Body of pancreas (tissue), 4 donors: ENCODE measurements around the gene CDHR5.

Experiments
- CTCF ChIP-seq, 7 experiments: fragments of 450-650 bp in 4 of 7; fragments of 200-600 bp in 3 of 7; sonication (generic) in 3 of 7; IDR thresholded peaks; one replicate each; pipeline ENCODE4 v1.5.1; 2016 to 2019; ENCODE audit warnings: antibody characterized with exemption in 7 of 7
- POLR2A ChIP-seq, 3 donors: fragments of 450-650 bp; IDR thresholded peaks; one replicate each; pipeline ENCODE4 v1.6.1; 2016; ENCODE audit warnings: antibody characterized with exemption in 3 of 3, mild to moderate bottlenecking in 2 of 3

- TF ChIP-seq CTCF (IDR thresholded peaks at IDR 0.05) (no peak), POLR2A (IDR thresholded peaks at IDR 0.05) (no peak)
Observed at GRCh38 chr11:638631-639331, 14.0 kb upstream of the CDHR5 start.
